ACHN (cell line): ENCODE results near the gene TPBGL.

ENCODE experiments used
- DNase-seq: peaks from one replicate; pipeline ENCODE4 v3.0.0-alpha.2; 2015
- in situ Hi-C: cut with HindIII; loops from 2 replicates; pipeline ENCODE4 v1.10.0; 2017; ENCODE audit warnings: low sequenced_read_pairs, low pct_ligation_motif_present, low pct_unique_long_range_greater_than_20kb

TPBGL gene

GRCh38 chr11:75240311-75241035 lies at the start of gene TPBGL:
Gene TPBGL, plus strand, starts transcription at chr11:75240774. Its CDS starts 276 bp downstream, at chr11:75241050.
- no peak for DNase-seq
- in situ Hi-C loops, result no loop called here

GRCh38 chr11:75191330-75191717 lies 49.2 kb upstream of the TPBGL start:
- in situ Hi-C loops, result no loop called here

GRCh38 chr11:75193271-75193670 lies 47.3 kb upstream of the TPBGL start:
- DNase-seq, result no peak
- in situ Hi-C loops, result no loop called here

More at GRCh38 chr11:75191330-75191717, 49.2 kb upstream of the TPBGL start:
- DNase-seq, result no peak

GRCh38 chr11:75193711-75194110 lies 46.9 kb upstream of the TPBGL start:
- in situ Hi-C loops, result no loop called here
- no peak for DNase-seq

GRCh38 chr11:75194147-75194546 lies 46.4 kb upstream of the TPBGL start:
- DNase-seq, result no peak
- in situ Hi-C loops, result no loop called here

- DNase-seq, result no peak
Measured at GRCh38 chr11:75195167-75195962, 45.2 kb upstream of the TPBGL start.

GRCh38 chr11:75196426-75196825 lies 44.1 kb upstream of the TPBGL start:
- no peak for DNase-seq
- in situ Hi-C loops, result no loop called here

More at GRCh38 chr11:75195167-75195962, 45.2 kb upstream of the TPBGL start:
- in situ Hi-C loops, result no loop called here

- in situ Hi-C loops, result no loop called here
- DNase-seq, result no peak
Measured at GRCh38 chr11:75197512-75198277, 42.9 kb upstream of the TPBGL start.

GRCh38 chr11:75198278-75198973 lies 42.1 kb upstream of the TPBGL start:
- DNase-seq, result no peak
- in situ Hi-C loops, result no loop called here

- in situ Hi-C loops, result no loop called here
- DNase-seq, result no peak
Measured at GRCh38 chr11:75199412-75199955, 41.1 kb upstream of the TPBGL start.

GRCh38 chr11:75200051-75200450 lies 40.5 kb upstream of the TPBGL start:
- in situ Hi-C loops, result no loop called here
- no peak for DNase-seq

GRCh38 chr11:75200531-75200930 lies 40.0 kb upstream of the TPBGL start:
- DNase-seq, result no peak
- in situ Hi-C loops, result no loop called here

- DNase-seq, result no peak
- in situ Hi-C loops, result no loop called here
Measured at GRCh38 chr11:75201771-75202170, 38.8 kb upstream of the TPBGL start.

- in situ Hi-C loops, result no loop called here
- DNase-seq, result no peak
Measured at GRCh38 chr11:75202195-75202594, 38.4 kb upstream of the TPBGL start.

- no peak for DNase-seq
- in situ Hi-C loops, result no loop called here
Measured at GRCh38 chr11:75203138-75203537, 37.4 kb upstream of the TPBGL start.

- no peak for DNase-seq
- in situ Hi-C loops, result no loop called here
Measured at GRCh38 chr11:75203641-75204011, 36.9 kb upstream of the TPBGL start.

GRCh38 chr11:75204012-75204674 lies 36.4 kb upstream of the TPBGL start:
- DNase-seq, result no peak
- in situ Hi-C loops, result no loop called here
